Stimulated activated CD4-positive, alpha-beta T cell treated with anti-CD3 and anti-CD28 coated beads, TNF-alpha, amount 100 ng/mL, for 1 hour (primary cell): Measurements from ENCODE around the gene PTPRK.
"Not testable (repeated sequence)": the region's sequence is repeated elsewhere in the genome, so short reads cannot be mapped to it uniquely, and the experiment has no call there.

ENCODE experiments used
- DNase-seq, 3 donors: peaks; one replicate each; pipeline ENCODE4 v3.0.0-alpha.2; 2020; ENCODE audit warnings: low read depth in 3 of 3, low spot score in 1 of 3

Gene PTPRK

DNA sequence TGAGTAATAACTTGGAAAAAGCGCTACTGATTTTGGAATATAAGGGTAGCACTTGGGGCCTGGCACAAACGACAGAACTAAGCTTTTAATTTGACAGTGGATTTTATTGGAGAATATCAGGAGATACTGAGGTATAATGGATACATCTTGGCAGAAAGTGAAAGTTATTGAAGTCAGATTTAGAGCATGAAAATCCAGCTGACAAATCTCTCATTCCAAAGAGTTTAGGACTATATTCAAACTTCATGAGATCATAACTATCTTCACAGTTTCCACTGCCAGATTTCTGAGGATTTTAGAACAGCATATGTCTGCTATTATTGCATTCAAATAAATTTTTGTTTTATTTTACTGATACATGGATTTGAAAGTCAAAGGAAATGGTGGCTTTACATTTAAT, 487.2 kb downstream of the PTPRK start:
- no peak for DNase-seq

DNA sequence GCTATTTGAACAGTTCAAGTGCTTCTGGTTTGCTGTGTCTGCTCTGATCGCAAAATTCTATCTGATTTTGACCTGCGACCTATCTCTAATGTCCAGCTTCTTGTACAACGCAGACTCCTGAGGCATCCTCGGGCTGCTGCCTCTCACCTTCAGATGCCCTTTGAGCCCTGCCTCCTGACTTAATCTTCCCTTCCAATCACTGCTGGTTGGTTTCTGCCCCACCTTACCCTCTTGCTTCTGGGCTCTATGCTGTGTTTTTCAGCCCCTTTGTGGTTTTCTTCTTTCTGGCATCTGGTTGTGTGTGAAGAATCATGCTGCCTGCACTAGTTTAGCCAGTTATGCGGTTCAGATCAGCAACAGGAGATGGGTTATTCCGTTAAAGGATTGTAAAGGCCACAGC, 488.4 kb downstream of the PTPRK start:
- DNase-seq: no peak

DNA sequence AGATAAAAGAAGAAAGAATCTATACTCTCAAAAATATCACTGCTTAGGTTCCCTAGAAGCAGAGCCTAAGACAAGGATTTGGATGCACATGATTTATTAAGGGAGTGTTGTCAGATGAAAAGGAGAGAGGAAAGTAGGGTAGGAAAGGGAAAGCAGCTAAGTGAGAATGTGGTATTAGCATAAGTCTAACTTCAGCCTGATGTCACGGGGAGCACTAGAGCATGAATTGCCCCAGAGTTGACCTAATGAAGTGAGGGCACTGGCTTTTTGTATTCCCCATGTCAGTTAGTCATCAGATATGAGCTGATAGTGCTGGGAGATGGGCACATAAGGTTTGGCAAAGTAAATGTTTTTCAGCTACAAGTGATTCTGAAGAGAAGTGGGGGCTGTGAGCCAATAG, 490.6 kb downstream of the PTPRK start:
- DNase-seq: no peak

DNA sequence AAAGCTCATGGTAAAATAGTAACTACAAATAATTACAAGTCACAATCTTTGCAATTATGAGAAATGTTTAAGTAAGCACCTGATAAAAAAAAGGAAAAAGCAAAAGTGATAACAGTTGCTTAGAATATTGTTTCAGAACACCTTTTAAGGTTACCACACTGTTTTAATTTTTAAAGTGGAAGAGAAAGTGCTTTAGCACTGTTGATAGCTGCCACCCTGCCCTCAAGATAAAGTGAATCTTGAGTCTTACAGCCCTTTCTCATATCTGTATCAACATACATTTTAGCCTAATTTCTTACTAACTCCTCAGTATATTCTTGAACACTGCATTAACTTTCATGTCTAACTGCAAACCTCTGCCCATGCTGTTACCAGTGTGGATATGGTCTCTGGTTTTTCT, 492.2 kb downstream of the PTPRK start:
- DNase-seq: no peak

DNA sequence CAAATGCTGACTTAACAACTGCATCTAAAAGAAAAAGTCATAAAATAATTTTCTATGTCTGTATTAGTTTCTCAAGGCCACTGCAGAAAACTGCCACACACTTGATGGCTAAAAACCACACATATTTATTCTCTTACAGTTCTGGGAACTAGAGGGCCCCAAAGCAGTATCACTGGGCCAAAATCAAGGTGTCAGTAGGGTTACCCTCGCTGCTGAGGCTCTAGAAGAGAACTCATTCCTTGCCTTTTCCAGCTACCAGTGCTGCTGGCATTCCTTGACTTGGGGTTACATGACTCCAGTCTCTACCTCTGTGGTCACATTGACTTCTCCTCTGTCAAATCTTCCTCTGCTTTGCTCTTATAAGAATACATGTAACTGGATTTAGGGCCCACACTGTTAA, 494.9 kb downstream of the PTPRK start:
- no peak for DNase-seq

DNA sequence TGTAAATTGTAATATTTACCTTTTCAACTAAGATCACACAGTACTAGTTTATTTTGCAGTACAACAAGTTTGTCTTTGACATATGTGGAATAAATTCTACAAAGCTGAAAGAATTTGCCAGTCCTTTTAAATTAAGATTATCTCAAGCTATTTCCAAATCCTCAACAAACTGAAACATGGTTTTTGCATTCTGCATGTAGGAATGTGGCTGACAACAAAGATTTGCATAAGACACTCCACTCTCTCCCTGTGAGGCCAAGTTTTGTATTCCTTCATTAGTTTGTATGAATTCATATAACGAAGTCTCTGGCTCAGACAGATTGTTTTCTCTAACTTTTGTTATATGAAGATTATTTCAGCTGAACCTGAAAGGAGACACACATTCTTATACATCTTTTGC, 495.4 kb downstream of the PTPRK start:
- DNase-seq: no peak

DNA sequence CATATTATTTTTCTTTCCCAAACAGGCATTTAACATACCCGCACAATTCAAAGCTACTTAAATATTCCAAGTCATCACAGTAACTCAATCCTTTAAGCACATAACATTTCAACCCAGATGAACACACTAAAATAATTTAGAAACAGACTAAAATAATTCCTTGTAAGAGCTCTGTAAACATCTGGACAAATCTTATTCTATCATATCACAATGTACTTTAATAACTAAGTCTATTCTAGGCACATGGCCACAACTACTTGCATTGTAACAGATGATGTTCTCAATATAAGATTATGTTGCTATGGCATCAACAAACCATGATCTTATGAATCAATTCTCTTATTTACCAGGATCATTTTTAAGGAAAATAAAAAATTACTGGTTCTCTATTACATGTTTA, 496.4 kb downstream of the PTPRK start:
- DNase-seq: no peak

DNA sequence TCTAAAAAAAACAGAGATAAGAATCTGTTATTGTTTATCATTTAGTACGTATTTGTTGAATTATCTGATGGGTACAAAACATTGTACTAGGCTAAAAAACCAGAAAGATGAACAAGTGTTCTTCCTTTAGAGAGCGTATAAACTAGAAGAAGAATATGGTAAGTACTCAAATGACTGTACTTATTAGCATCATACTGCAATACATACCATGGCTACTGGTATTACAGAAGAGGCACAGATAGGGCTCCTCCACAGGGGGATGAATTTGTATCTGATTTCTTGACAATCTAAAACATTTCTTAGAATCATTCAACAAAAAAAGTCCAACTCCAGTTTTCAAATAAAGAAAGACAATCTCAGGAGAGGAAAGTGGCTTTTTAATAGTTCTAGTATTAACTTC, 501.6 kb downstream of the PTPRK start:
- DNase-seq: no peak

DNA sequence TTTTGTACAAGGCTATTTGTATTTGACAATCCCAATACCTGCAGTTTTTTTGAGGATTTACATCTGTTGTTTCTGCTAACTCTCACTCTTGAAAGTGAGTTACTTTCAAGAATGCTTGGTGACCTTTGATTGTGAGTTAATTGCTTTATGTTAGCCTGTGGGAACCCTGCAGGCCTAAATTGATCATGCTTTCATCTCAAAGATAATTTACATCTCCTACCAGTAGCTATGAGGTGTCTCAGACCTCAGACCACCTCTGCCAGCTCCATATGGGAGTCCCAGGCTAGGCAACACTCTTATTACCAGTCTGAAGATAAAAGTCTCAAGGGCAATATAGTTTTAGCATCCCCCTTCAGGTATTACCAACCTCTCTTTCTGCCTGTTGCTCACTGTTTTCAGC, 503.1 kb downstream of the PTPRK start:
- DNase-seq: no peak

DNA sequence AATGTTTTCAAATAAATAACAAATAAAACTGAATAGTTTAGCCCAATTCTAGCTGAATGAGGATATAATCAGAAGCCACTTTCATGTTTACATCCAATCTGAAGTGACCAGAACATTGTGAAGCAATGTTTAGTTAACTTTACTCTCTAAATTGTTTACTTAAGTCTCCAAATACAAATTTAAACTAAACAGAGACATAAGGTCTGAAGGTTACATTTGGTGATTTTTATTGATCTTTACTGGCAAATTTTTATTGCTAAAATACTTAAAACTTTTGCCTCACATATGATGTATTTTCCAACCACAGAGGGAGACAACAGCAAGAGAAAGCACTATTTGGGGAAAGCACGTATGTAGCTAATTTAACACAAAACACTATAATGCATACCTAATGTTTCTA, 512.7 kb downstream of the PTPRK start:
- no peak for DNase-seq

DNA sequence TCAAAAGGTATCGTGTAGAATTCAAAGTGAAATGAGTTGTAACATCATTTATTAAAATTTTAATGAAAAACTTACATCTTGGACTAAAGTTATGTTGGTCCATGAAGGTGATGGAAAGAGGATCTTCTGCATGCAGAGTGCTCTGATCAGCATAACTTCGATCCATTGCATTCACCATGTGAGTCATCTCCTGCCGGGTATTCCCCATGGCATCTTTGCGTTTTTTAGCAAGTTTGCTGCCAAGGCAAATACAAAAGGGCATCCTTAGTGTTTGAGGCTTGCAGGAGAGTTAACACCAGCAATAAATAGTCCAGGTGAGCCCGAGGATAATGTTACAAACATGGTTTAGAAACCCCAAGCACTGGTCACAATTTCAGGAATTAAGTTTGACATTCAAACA, 515.4 kb downstream of the PTPRK start:
- no peak for DNase-seq

DNA sequence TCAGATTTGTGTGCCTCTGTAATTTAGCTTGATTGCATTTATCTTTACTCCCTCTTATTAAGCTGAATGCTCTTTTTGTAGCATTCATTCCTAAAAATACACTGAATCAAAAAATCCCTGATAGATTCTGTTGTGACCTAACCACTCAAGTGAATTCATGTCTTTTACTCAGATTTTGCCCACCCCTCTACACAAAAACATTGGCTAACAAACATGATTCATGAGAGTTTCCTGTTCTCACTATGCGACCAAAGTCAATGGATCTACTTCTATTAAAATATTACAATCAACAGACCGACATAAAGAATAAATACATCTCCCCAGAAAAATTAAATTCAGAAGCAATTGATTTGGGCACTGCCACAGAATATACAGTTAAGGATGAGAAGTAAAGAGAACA, 520.0 kb downstream of the PTPRK start:
- no peak for DNase-seq

DNA sequence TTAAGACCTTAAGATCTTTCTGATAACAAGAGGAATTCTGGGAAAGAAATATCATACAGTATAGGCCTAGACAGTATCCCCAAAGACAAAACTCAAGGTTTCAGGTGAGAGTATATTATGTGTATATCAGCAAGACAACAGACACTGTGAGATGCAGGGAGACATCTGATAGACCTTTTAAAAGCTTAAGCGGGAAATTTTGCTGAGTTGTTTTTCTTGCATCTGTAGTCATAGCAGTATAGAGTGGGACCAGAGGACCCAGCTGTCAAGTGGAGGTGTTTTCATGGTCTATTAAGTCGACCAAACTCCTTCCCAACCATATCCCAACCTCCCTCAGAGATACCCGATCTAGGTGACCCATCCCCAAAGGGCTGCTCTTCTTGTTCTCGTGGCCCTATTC, 521.4 kb downstream of the PTPRK start:
- no peak for DNase-seq

DNA sequence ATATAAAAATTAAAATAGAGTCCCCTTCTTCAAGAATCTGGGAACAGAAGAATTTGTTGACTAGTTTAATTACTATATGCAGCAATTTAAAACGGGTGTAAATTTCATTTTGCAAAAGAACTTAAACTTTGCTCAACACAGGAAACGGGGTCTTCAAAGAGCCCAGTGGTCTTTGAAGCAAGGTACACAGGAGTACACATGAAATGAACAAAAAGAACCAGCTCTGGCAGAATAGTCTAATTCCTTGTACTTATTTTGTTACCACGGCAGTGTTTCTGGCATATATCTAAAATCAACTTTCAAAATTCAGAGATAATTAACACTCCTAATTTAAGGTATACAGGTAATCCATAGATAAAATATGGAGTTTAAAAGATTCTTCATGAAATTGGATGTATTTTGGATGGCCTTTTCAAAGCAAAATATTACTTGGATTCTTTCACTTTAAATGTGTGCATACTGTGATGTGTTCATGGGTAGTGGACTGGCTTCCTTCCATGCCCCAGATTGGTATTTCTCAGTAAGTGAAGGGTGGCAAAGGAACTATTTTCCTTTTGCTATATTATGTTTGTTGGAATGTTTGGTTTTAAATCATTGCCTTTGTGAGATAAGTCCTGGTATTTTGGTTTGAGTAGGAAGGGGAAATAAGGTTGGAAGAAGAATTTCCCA, 522.8 kb downstream of the PTPRK start:
- DNase-seq: no peak

DNA sequence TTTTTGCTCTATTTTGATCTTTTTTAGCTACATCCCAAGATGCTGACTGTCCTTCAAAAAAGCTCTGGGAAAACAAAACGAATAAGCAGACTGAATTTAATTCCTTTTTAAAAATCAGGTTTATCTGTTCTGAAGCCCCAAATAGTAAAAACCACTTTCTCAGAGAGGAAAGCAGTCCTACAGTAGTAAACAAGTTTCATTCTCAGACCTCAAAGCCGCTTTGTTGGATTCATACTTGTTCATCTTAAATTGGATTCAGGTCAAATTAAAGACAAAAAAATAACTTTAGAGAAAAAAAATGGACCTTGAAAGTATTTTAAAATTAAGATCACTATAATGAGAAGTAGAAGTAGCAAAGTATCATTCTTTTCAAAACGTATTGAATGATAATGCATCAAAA, 523.5 kb downstream of the PTPRK start:
- DNase-seq: no peak

DNA sequence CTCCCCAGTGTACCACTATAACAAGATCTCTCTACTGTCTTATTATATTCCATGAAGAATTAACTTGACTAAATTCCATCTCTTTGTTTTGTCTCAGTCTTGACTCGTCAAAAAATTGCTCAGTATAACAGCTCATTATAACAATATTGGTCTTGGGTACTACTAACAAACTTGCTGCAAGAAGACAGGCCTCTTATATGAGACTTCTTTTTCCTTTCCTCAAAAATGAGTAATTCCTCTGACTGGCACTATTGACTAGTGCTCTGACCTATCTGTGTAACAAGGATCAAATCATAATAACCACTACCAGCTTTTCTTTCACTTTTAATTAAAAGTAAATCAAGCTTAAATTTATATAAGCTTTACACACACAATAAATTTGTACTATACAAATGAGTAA, 528.3 kb downstream of the PTPRK start:
- DNase-seq: no peak

DNA sequence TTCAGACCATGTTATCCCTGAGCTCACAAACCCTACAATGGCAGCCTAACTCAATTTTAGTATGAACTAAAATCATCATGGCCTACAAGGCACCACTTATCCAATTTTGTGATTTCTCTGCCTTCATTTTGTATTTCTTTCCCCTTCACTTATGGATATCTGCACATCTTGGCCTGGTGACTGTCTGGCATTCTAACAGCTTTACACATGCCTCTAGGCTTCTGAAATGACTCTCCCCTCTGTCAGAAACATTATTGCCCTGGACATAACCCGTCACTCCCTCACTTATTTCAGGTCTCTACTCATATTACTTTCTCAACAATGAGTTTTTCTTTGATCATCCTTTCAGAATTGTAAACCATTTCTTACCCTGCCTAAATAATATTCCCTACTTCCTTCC, 530.3 kb downstream of the PTPRK start:
- DNase-seq: no peak

DNA sequence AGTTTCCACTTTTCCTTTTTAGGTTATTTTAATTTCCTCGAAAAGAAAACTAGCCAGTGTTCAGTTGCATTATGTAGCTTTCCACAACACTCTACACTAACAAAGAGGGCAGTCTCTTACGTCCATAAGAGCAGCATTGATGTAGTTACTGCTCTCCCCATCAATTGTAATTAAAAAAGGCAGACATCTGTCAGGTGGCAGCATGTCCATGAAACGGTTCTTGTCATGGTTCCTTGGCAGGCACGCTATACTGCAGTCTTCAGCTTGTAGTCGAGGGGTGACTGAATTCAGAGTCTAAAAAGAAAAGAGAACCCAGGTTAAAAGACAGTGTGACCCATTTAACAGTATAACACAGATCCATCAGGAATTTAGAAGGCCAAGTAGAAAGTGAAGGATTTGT, 539.4 kb downstream of the PTPRK start:
- DNase-seq: no peak

DNA sequence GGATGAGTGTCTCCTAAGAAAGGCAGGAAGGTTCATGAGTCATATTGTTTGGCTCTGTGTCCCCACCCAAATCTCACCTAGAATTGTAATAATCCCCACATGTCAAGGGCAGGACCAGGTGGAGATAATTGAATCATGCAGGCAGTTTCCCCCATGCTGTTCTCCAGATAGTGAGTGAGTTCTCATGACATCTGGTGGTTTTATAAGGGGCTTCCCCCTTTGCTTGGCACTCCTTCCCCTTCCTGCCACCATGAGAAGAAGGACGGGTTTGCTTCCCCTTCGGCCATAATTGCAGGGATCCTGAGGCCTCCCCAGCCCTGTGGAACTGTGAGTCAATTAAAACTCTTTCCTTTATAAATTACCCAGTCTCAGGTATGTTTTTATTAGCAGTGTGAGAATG, 542.2 kb downstream of the PTPRK start:
- DNase-seq: not testable (repeated sequence)

DNA sequence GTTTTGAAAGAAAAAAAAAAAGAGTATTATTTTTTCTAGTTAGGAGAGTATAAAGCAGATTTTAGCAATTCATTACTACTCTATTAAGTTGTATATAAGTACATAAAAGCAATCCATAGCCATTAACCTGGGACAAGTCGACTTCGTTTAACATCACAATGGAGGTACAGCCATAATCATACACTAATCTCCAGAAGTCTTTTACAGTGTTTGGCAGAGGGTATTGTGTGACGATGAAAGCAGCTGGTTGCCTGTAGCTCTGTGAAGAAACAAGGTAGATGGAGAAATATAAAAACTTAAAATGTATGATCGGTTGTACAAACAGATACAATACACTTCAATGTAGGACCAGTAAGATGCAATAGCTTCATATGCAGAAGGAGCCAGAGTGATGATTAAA, 543.6 kb downstream of the PTPRK start:
- DNase-seq: no peak

DNA sequence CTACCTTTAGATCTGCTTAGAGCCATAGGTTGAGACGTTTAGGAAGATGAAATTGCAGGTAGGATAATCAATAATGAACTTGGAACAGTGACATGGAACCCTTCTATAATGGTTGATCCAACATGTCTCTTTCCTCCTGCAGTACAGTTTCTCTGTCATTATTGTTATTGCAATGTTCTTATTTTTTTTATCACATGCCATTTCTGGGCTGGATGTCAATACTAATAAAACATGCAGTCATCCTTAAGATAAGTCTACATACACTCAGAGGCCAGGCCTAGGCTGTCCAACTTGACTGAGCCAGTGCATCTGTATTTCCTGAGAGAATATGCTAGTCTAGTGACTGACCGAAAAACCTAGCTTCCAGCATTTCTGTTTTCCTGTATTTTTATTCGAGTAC, 544.3 kb downstream of the PTPRK start:
- no peak for DNase-seq

DNA sequence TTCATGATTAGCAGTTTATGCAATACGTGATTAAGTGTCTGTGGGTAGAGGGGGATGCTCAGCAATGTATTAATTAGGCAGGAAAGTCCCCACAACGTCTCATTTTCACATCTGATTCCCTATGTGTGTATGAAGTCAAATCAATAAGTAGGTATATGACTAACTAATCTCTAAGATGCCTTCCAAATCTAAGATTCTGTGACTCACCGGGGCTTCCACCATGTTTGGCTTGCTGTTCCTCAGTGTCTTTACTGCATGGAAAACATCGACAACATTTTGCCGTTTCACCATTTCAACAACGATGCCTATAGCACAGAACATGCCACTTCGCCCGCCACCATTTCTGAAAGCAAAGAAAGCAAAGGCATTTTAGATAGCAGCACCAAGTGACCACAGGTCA, 547.6 kb downstream of the PTPRK start:
- DNase-seq: no peak

DNA sequence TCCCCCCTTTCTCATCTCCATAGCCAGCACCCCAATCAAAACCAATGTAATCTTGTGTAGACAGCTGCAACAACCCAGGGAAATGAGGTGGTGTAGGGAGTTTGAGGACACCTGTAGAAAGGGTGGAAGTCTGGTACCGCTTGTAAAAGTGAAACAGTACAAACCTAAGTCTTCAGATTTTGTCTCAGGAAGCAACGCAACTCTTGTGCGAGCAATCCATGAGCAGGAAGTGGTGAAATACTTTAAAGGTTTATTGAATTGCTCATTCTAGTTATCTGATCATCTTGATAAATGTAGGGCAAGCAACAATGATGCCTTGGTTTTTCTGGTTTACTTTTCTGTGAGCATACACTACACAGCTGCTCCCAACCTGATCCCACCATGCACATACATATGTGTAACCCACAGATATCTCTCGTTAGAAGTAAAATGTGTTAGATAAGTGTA, 548.4 kb downstream of the PTPRK start:
- DNase-seq: peak in 2 of 3 donors; percentile 12 to 13

DNA sequence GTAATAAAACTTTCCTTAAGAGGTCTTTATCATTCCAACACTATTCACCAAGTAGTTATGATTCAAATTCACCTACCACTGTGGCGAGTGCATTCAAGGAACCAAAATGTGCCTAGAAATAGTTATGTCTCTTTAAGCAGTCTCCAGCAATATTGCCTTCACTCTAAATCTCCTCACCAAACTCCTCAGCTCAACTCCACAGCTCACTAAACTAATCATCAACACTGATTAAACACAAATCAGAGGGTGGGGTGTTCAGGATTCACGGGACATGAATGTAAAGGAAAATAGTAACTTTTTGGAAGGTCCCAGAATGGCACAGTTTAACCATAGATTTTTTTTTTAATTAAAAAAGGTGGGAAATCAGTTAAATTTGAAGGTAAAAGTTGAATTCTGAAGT, 549.0 kb downstream of the PTPRK start:
- no peak for DNase-seq
